Measurements from ENCODE around the gene ATP9B.
A peak's percentile ranks its signal among the peaks of the same experiment; 100 is the strongest.

DNA sequence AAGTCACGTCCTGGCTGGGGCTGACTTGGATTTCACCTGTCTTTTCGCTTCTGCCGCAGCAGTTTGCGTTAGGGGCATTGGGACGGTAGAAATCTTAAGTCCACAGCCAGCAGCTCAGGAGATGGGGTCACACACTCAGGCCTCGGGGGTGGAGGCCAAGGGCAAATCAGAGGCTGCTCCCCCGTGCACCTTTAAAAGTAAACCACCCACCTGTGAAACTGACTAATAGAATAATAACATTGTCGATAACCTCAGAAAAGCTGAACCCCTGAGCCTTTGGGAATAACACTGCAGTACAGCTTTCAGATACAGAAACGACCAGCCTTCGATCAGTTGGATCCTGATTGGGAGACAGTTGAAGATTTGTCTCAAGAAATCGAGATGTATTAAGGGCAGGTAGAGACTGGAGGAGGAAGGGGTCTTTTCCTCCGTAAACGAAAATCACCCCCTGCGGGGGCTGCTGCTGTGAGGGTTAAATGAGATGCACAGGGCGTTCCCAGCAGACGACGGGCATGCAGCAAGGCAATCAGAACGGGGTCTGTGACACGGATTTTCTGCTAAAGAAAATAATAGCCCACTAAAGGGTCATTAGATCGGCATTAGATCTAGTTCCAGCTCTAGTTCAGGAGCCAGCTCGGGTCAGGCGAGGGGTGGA lies 310.2 kb downstream of the ATP9B start:
- TF ChIP-seq, protein P1, sequence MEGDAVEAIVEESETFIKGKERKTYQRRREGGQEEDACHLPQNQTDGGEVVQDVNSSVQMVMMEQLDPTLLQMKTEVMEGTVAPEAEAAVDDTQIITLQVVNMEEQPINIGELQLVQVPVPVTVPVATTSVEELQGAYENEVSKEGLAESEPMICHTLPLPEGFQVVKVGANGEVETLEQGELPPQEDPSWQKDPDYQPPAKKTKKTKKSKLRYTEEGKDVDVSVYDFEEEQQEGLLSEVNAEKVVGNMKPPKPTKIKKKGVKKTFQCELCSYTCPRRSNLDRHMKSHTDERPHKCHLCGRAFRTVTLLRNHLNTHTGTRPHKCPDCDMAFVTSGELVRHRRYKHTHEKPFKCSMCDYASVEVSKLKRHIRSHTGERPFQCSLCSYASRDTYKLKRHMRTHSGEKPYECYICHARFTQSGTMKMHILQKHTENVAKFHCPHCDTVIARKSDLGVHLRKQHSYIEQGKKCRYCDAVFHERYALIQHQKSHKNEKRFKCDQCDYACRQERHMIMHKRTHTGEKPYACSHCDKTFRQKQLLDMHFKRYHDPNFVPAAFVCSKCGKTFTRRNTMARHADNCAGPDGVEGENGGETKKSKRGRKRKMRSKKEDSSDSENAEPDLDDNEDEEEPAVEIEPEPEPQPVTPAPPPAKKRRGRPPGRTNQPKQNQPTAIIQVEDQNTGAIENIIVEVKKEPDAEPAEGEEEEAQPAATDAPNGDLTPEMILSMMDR (IDR thresholded peaks at IDR 0.05) = peak in 2 of 4 experiments; percentile 1 to 16
- no peak for TF ChIP-seq POLR2A (IDR thresholded peaks at IDR 0.05)
- no peak for TF ChIP-seq EP300 (IDR thresholded peaks at IDR 0.05)
- no peak for TF ChIP-seq POLR2AphosphoS5 (IDR thresholded peaks at IDR 0.05)

Measured in sigmoid colon (tissue), 4 donors.